ENCODE results near the gene MFSD11.
"Not testable (repeated sequence)": the region's sequence is repeated elsewhere in the genome, so short reads cannot be mapped to it uniquely, and the experiment has no call there.

Gene MFSD11

GRCh38 chr17:76808326-76808725 lies 70.4 kb downstream of the MFSD11 start:
- no peak for DNase-seq

- peak; percentile 42 for DNase-seq
These were observed 73.0 kb downstream of the MFSD11 start for GRCh38 chr17:76810956-76811355.

GRCh38 chr17:76811834-76812233 lies 73.9 kb downstream of the MFSD11 start:
- no peak for DNase-seq

- no peak for DNase-seq
These were observed 74.3 kb downstream of the MFSD11 start for GRCh38 chr17:76812263-76812662.

GRCh38 chr17:76812968-76813367 lies 75.0 kb downstream of the MFSD11 start:
- DNase-seq = no peak

GRCh38 chr17:76815907-76816589 lies 78.1 kb downstream of the MFSD11 start:
- DNase-seq = not testable (repeated sequence)

- DNase-seq = peak; percentile 50
These were observed 78.7 kb downstream of the MFSD11 start for GRCh38 chr17:76816590-76817135.

GRCh38 chr17:76820039-76820438 lies 82.1 kb downstream of the MFSD11 start:
- peak; percentile 88 for DNase-seq

GRCh38 chr17:76820561-76820960 lies 82.6 kb downstream of the MFSD11 start:
- peak; percentile 88 for DNase-seq

- no peak for DNase-seq
These were observed 84.4 kb downstream of the MFSD11 start for GRCh38 chr17:76822184-76822778.

- no peak for DNase-seq
These were observed 86.2 kb downstream of the MFSD11 start for GRCh38 chr17:76824093-76824492.

GRCh38 chr17:76826330-76827068 lies 88.6 kb downstream of the MFSD11 start:
- no peak for DNase-seq

- DNase-seq = no peak
These were observed 89.8 kb downstream of the MFSD11 start for GRCh38 chr17:76827736-76828135.

All from NCI-H1105 treated with DMSO at 0.1 percent for 48 hours (cell line).